Neuronal stem cell (in vitro differentiated cells): Measurements from ENCODE around the gene MAD1L1.
A peak's percentile ranks its signal among the peaks of the same experiment; 100 is the strongest.

Experiments
- DNase-seq: peaks from one replicate; pipeline ENCODE4 v3.0.0-alpha.2; 2013; ENCODE audit warnings: low spot score
- H2AFZ ChIP-seq: one replicate; pipeline ENCODE4 v1.6.1; 2013; ENCODE audit warnings: mild to moderate bottlenecking, low read length, inconsistent platforms
- H2AK5ac ChIP-seq: 2 replicates; pipeline ENCODE4 v1.6.1; 2013; ENCODE audit warnings: low read depth, mild to moderate bottlenecking, inconsistent platforms, low read length, moderate library complexity, mixed read lengths
- H2BK120ac ChIP-seq: 2 replicates; pipeline ENCODE4 v1.6.1; 2013; ENCODE audit warnings: low read depth, mild to moderate bottlenecking, inconsistent platforms, low read length, moderate library complexity, mixed read lengths
- H2BK12ac ChIP-seq: one replicate; pipeline ENCODE4 v1.6.1; 2013; ENCODE audit warnings: low read length, inconsistent platforms
- H2BK15ac ChIP-seq: 2 replicates; pipeline ENCODE4 v1.6.1; 2013; ENCODE audit warnings: mild to moderate bottlenecking, low read length, inconsistent platforms, mixed read lengths
- H2BK5ac ChIP-seq: one replicate; pipeline ENCODE4 v1.6.1; 2013; ENCODE audit warnings: inconsistent platforms, mild to moderate bottlenecking, low read length, moderate library complexity
- H3K14ac ChIP-seq: one replicate; pipeline ENCODE4 v1.6.1; 2013; ENCODE audit warnings: low read length, inconsistent platforms
- H3K18ac ChIP-seq: 2 replicates; pipeline ENCODE4 v1.6.1; 2013; ENCODE audit warnings: low read length, inconsistent platforms
- H3K23ac ChIP-seq: 2 replicates; pipeline ENCODE4 v1.6.1; 2013; ENCODE audit warnings: low read depth, mild to moderate bottlenecking, mixed read lengths, low read length, inconsistent platforms; ENCODE audit not compliant: poor library complexity
- H3K27ac ChIP-seq: replicated peaks from 3 replicates; pipeline ENCODE4 v1.5.1; 2013; ENCODE audit warnings: low read length, inconsistent platforms
- H3K27me3 ChIP-seq, 3 experiments: 2 replicates each; pipeline ENCODE4 v1.6.1; 2013; ENCODE audit warnings: low read length in 3 of 3, mild to moderate bottlenecking in 2 of 3, inconsistent platforms in 1 of 3, low read depth in 1 of 3, mixed read lengths in 1 of 3, moderate library complexity in 1 of 3; ENCODE audit not compliant: control insufficient read depth in 3 of 3, insufficient read depth in 3 of 3
- H3K36me3 ChIP-seq, 2 donors: replicated peaks in 1 of 2; 2 replicates each; pipeline ENCODE4 v1.6.1; 2013; ENCODE audit warnings: low read length in 2 of 2; ENCODE audit not compliant: control insufficient read depth in 2 of 2, insufficient read depth in 2 of 2
- H3K4ac ChIP-seq: 2 replicates; pipeline ENCODE4 v1.6.1; 2013; ENCODE audit warnings: inconsistent platforms, mild to moderate bottlenecking, low read length, moderate library complexity
- H3K4me1 ChIP-seq, 2 donors: 1 replicate in 1 of 2; 2 replicates in 1 of 2; pipeline ENCODE4 v1.6.1; 2013; ENCODE audit warnings: low read length in 2 of 2, low read depth in 1 of 2; ENCODE audit not compliant: control insufficient read depth in 2 of 2, insufficient read depth in 1 of 2
- H3K4me2 ChIP-seq: one replicate; pipeline ENCODE4 v1.6.1; 2013; ENCODE audit warnings: mild to moderate bottlenecking, low read length, inconsistent platforms; ENCODE audit not compliant: insufficient read depth, poor library complexity, severe bottlenecking
- H3K4me3 ChIP-seq, 2 donors: 2 replicates each; pipeline ENCODE4 v1.5.1; 2013; ENCODE audit warnings: low read length in 2 of 2, mild to moderate bottlenecking in 2 of 2, inconsistent platforms in 1 of 2, moderate library complexity in 1 of 2
- H3K79me1 ChIP-seq: one replicate; pipeline ENCODE4 v1.6.1; 2013; ENCODE audit warnings: low read depth, mild to moderate bottlenecking, inconsistent platforms, low read length, moderate library complexity
- H3K9ac ChIP-seq: one replicate; pipeline ENCODE4 v1.6.1; 2013; ENCODE audit warnings: mild to moderate bottlenecking, low read depth, low read length, inconsistent platforms; ENCODE audit not compliant: poor library complexity
- H3K9me3 ChIP-seq, 2 donors: replicated peaks in 1 of 2; 2 replicates each; pipeline versions ENCODE3 to v1.6.1; 2013; ENCODE audit warnings: low read length in 2 of 2, mild to moderate bottlenecking in 2 of 2, inconsistent platforms in 1 of 2, low read depth in 1 of 2, mixed read lengths in 1 of 2, moderate library complexity in 1 of 2; ENCODE audit not compliant: control insufficient read depth in 2 of 2, insufficient read depth in 1 of 2
- H4K8ac ChIP-seq: one replicate; pipeline ENCODE4 v1.6.1; 2013; ENCODE audit warnings: low read depth, mild to moderate bottlenecking, inconsistent platforms, low read length, moderate library complexity
- H4K91ac ChIP-seq: one replicate; pipeline ENCODE4 v1.6.1; 2013; ENCODE audit warnings: low read length, low read depth, mild to moderate bottlenecking, inconsistent platforms; ENCODE audit not compliant: poor library complexity
- WGBS, 2 donors: extraction: QIAGEN DNeasy Blood & Tissue Kit; methylation state at CpG; one replicate each; pipeline ENCODE4 v1.1.7; 2013; ENCODE audit warnings: missing lambda C conversion rate in 2 of 2, mixed read lengths in 1 of 2; ENCODE audit not compliant: insufficient read length in 2 of 2, insufficient replicate concordance in 1 of 2; ENCODE audit errors: extremely low coverage in 2 of 2; 5-methylcytosine and 5-hydroxymethylcytosine counted together

MAD1L1 gene

GRCh38 chr7:1867370-1868260, 365.1 kb downstream of the MAD1L1 start:
- DNase-seq: no peak
- no peaks in the 10 kb centered on the region for H3K27me3 ChIP-seq
- peak overlapping the region; percentile 19 for H3K18ac ChIP-seq
- H3K23ac ChIP-seq: peak overlapping the region; percentile 85
- WGBS, 2 donors: no CpG with 5 or more reads among the region's 29 CpGs
- peak overlapping the region; percentile 37 for H3K4ac ChIP-seq
- H2BK15ac ChIP-seq: no peak overlapping the region
- H2BK12ac ChIP-seq: no peak overlapping the region
- H3K9ac ChIP-seq: no peak overlapping the region
- H2BK5ac ChIP-seq: no peak overlapping the region
- no peak overlapping the region for H3K14ac ChIP-seq
- no peak overlapping the region for H4K91ac ChIP-seq
- H3K9me3 ChIP-seq: no peaks in the 10 kb centered on the region
- no peak overlapping the region for H3K4me2 ChIP-seq
- peaks cover 12 to 15% of the 10 kb centered on the region in 2 donors for H3K4me1 ChIP-seq
- no peak overlapping the region for H3K27ac ChIP-seq
- no peak overlapping the region for H4K8ac ChIP-seq
- no peak overlapping the region for H2AFZ ChIP-seq
- H2BK120ac ChIP-seq: no peak overlapping the region
- H3K36me3 ChIP-seq: no peaks in the 10 kb centered on the region
- H2AK5ac ChIP-seq: no peak overlapping the region
- H3K79me1 ChIP-seq: peaks cover 17% of the 10 kb centered on the region
- no peak overlapping the region for H3K4me3 ChIP-seq

- no peaks in the 10 kb centered on the region for H3K9me3 ChIP-seq
- no peak overlapping the region for H2AFZ ChIP-seq
- H4K91ac ChIP-seq: no peak overlapping the region
- H4K8ac ChIP-seq: no peak overlapping the region
- H3K36me3 ChIP-seq: no peaks in the 10 kb centered on the region
- no peaks in the 10 kb centered on the region for H3K27me3 ChIP-seq
- no peak overlapping the region for H3K18ac ChIP-seq
- no peak overlapping the region for H2BK5ac ChIP-seq
- H3K23ac ChIP-seq: peak overlapping the region; percentile 58
- H3K4me2 ChIP-seq: no peak overlapping the region
- DNase-seq: no peak
- H2BK120ac ChIP-seq: no peak overlapping the region
- no peak overlapping the region for H3K4me3 ChIP-seq
- peaks cover 12 to 15% of the 10 kb centered on the region in 2 donors for H3K4me1 ChIP-seq
- H3K14ac ChIP-seq: peak overlapping the region; percentile 1
- no peak overlapping the region for H3K4ac ChIP-seq
- no peak overlapping the region for H2BK12ac ChIP-seq
- H2BK15ac ChIP-seq: no peak overlapping the region
- H3K79me1 ChIP-seq: peaks cover 22% of the 10 kb centered on the region
- H2AK5ac ChIP-seq: no peak overlapping the region
- no peak overlapping the region for H3K27ac ChIP-seq
- WGBS, 2 donors: no CpG with 5 or more reads among the region's 15 CpGs
- H3K9ac ChIP-seq: no peak overlapping the region
Measured at GRCh38 chr7:1866601-1867000, 366.1 kb downstream of the MAD1L1 start.

GRCh38 chr7:1865571-1866255, 367.0 kb downstream of the MAD1L1 start:
- no peak overlapping the region for H3K27ac ChIP-seq
- H2AFZ ChIP-seq: no peak overlapping the region
- H2AK5ac ChIP-seq: peak overlapping the region; percentile 68
- no peaks in the 10 kb centered on the region for H3K36me3 ChIP-seq
- no peak overlapping the region for H4K91ac ChIP-seq
- peaks cover 13% of the 10 kb centered on the region for H3K79me1 ChIP-seq
- H3K4ac ChIP-seq: no peak overlapping the region
- H3K23ac ChIP-seq: peak overlapping the region; percentile 65
- H3K9me3 ChIP-seq: no peaks in the 10 kb centered on the region
- H3K4me1 ChIP-seq: peaks cover 12 to 15% of the 10 kb centered on the region in 2 donors
- H3K9ac ChIP-seq: no peak overlapping the region
- WGBS, 2 donors: no CpG with 5 or more reads among the region's 19 CpGs
- peak overlapping the region; percentile 72 for H2BK120ac ChIP-seq
- H2BK15ac ChIP-seq: no peak overlapping the region
- peak overlapping the region; percentile 1 for H3K14ac ChIP-seq
- H3K27me3 ChIP-seq: no peaks in the 10 kb centered on the region
- H3K18ac ChIP-seq: peak overlapping the region; percentile 80
- no peak for DNase-seq
- no peak overlapping the region for H3K4me3 ChIP-seq
- no peak overlapping the region for H2BK5ac ChIP-seq
- no peak overlapping the region for H3K4me2 ChIP-seq
- no peak overlapping the region for H2BK12ac ChIP-seq
- no peak overlapping the region for H4K8ac ChIP-seq

GRCh38 chr7:1865000-1865555, 367.7 kb downstream of the MAD1L1 start:
- Histone ChIP-seq H3K9ac (no peak overlapping the region), H3K4me1 (peaks cover 12 to 15% of the 10 kb centered on the region in 2 donors), H2AK5ac (no peak overlapping the region), H3K23ac (no peak overlapping the region), H2BK120ac (no peak overlapping the region), H3K14ac (no peak overlapping the region), H2BK12ac (no peak overlapping the region), H4K8ac (no peak overlapping the region), H2AFZ (no peak overlapping the region), H2BK15ac (no peak overlapping the region), H4K91ac (no peak overlapping the region), H2BK5ac (no peak overlapping the region), H3K36me3 (no peaks in the 10 kb centered on the region), H3K9me3 (no peaks in the 10 kb centered on the region), H3K27me3 (no peaks in the 10 kb centered on the region), H3K4me2 (no peak overlapping the region), H3K79me1 (peaks cover 13% of the 10 kb centered on the region), H3K18ac (peak overlapping the region; percentile 12), H3K27ac (no peak overlapping the region), H3K4ac (no peak overlapping the region), H3K4me3 (no peak overlapping the region)
- no peak for DNase-seq
- no CpG with 5 or more reads among the region's 14 CpGs for WGBS, 2 donors
